ENCODE results near the gene PLA2G4B.

Gene PLA2G4B

GRCh38 chr15:41856716-41857115, 18.1 kb downstream of the PLA2G4B start:
- TF ChIP-seq TCF12 (IDR thresholded peaks at IDR 0.05; ENCODE audit: low read depth) = no peak

- TF ChIP-seq RAD21 (IDR thresholded peaks at IDR 0.05; ENCODE audit: low read depth) (no peak), EP300 (IDR thresholded peaks at IDR 0.05; ENCODE audit: borderline replicate concordance) (no peak), NFIC (IDR thresholded peaks at IDR 0.05) (peak; percentile 42; the same call in 1 of the 2 replicates)
These were observed 18.7 kb downstream of the PLA2G4B start for GRCh38 chr15:41857316-41857715.

GRCh38 chr15:41858756-41859155, 20.1 kb downstream of the PLA2G4B start:
- no peak for TF ChIP-seq TAF1 (IDR thresholded peaks at IDR 0.05; ENCODE audit: low read depth)
- no peak for TF ChIP-seq CREB1 (IDR thresholded peaks at IDR 0.05; ENCODE audit: low read depth)
- TF ChIP-seq EP300 (IDR thresholded peaks at IDR 0.05; ENCODE audit: borderline replicate concordance) = no peak
- no peak for TF ChIP-seq TEAD4 (IDR thresholded peaks at IDR 0.05)
- no peak for TF ChIP-seq TCF12 (IDR thresholded peaks at IDR 0.05; ENCODE audit: low read depth)
- no peak for TF ChIP-seq FOXM1 (IDR thresholded peaks at IDR 0.05; ENCODE audit: borderline replicate concordance, low read depth)
- TF ChIP-seq EGR1 (IDR thresholded peaks at IDR 0.05) = no peak
- no peak for TF ChIP-seq MAX (IDR thresholded peaks at IDR 0.05)
- no peak for TF ChIP-seq YY1 (IDR thresholded peaks at IDR 0.05; ENCODE audit: low read depth)
- TF ChIP-seq USF1 (IDR thresholded peaks at IDR 0.05) = no peak
- TF ChIP-seq NFIC (IDR thresholded peaks at IDR 0.05) = no peak
- no peak for TF ChIP-seq ZBTB7A (IDR thresholded peaks at IDR 0.05; ENCODE audit: low read depth)
- TF ChIP-seq RAD21 (IDR thresholded peaks at IDR 0.05; ENCODE audit: low read depth) = no peak

- TF ChIP-seq TAF1 (IDR thresholded peaks at IDR 0.05; ENCODE audit: low read depth) (no peak), EGR1 (IDR thresholded peaks at IDR 0.05) (no peak), NFIC (IDR thresholded peaks at IDR 0.05) (no peak), CEBPB (IDR thresholded peaks at IDR 0.05) (no peak), FOXM1 (IDR thresholded peaks at IDR 0.05; ENCODE audit: borderline replicate concordance, low read depth) (no peak), CREB1 (IDR thresholded peaks at IDR 0.05; ENCODE audit: low read depth) (no peak), USF1 (IDR thresholded peaks at IDR 0.05) (no peak), EP300 (IDR thresholded peaks at IDR 0.05; ENCODE audit: borderline replicate concordance) (no peak), YY1 (IDR thresholded peaks at IDR 0.05; ENCODE audit: low read depth) (no peak), ZBTB7A (IDR thresholded peaks at IDR 0.05; ENCODE audit: low read depth) (no peak), REST (IDR thresholded peaks at IDR 0.05; ENCODE audit: low read depth) (no peak), TEAD4 (IDR thresholded peaks at IDR 0.05) (no peak), TCF12 (IDR thresholded peaks at IDR 0.05; ENCODE audit: low read depth) (no peak), MAX (IDR thresholded peaks at IDR 0.05) (no peak), RAD21 (IDR thresholded peaks at IDR 0.05; ENCODE audit: low read depth) (no peak)
These were observed 21.6 kb downstream of the PLA2G4B start for GRCh38 chr15:41860049-41860828.

- 0 out of 2 replicates have a peak, but pooled peaks have one; percentile 10 for TF ChIP-seq REST (IDR thresholded peaks at IDR 0.05; ENCODE audit: low read depth)
- no peak for TF ChIP-seq RAD21 (IDR thresholded peaks at IDR 0.05; ENCODE audit: low read depth)
These were observed 23.2 kb downstream of the PLA2G4B start for GRCh38 chr15:41861736-41862356.

GRCh38 chr15:41862515-41863116, 24.0 kb downstream of the PLA2G4B start:
- TF ChIP-seq EGR1 (IDR thresholded peaks at IDR 0.05) (no peak), YY1 (IDR thresholded peaks at IDR 0.05; ENCODE audit: low read depth) (no peak), NFIC (IDR thresholded peaks at IDR 0.05) (peak; percentile 85), TEAD4 (IDR thresholded peaks at IDR 0.05) (no peak), EP300 (IDR thresholded peaks at IDR 0.05; ENCODE audit: borderline replicate concordance) (peak; percentile 48; the same call in 1 of the 2 replicates), RAD21 (IDR thresholded peaks at IDR 0.05; ENCODE audit: low read depth) (peak; percentile 17; the same call in 1 of the 2 replicates), USF1 (IDR thresholded peaks at IDR 0.05) (no peak), ZBTB7A (IDR thresholded peaks at IDR 0.05; ENCODE audit: low read depth) (no peak), MAX (IDR thresholded peaks at IDR 0.05) (peak; percentile 98), TAF1 (IDR thresholded peaks at IDR 0.05; ENCODE audit: low read depth) (no peak), FOXM1 (IDR thresholded peaks at IDR 0.05; ENCODE audit: borderline replicate concordance, low read depth) (no peak), REST (IDR thresholded peaks at IDR 0.05; ENCODE audit: low read depth) (no peak), CEBPB (IDR thresholded peaks at IDR 0.05) (no peak), TCF12 (IDR thresholded peaks at IDR 0.05; ENCODE audit: low read depth) (peak; percentile 68), CREB1 (IDR thresholded peaks at IDR 0.05; ENCODE audit: low read depth) (no peak)
